ENCODE measurements around the gene PLCB4. TPM values are rescaled to one million over a fixed set of nuclear protein-coding genes. Genes with fewer than 3 reads are reported as not detected.

PLCB4 gene
- polyA plus RNA-seq, 1 of the 3 experiments (the other 2 are of a cell fraction): 5.5 TPM

GRCh38 chr20:9375221-9375681 lies 306.4 kb downstream of the PLCB4 start:
- H3K4me3 ChIP-seq (ENCODE audit: low read depth in 2 of 2, low read length in 1 of 2): no peak overlapping the region
- POLR2A ChIA-PET: no interaction called here
- WGBS (ENCODE audit: low lambda C conversion rate): 100% methylated on average over 1 of the region's 1 CpG
- H3K27me3 ChIP-seq (ENCODE audit: insufficient read depth): no peaks in the 10 kb centered on the region
- no peak overlapping the region for H3K9ac ChIP-seq
- H3K27ac ChIP-seq (ENCODE audit: low read depth in 2 of 2, low read length in 1 of 2): no peak overlapping the region
- DNase-seq: no peak
- no peak for TF ChIP-seq MAX (IDR thresholded peaks at IDR 0.05; ENCODE audit: low read depth)
- TF ChIP-seq CTCF (IDR thresholded peaks at IDR 0.05): no peak
- TF ChIP-seq RXRA (IDR thresholded peaks at IDR 0.05; ENCODE audit: borderline replicate concordance, low read depth): no peak
- TF ChIP-seq REST (IDR thresholded peaks at IDR 0.05; ENCODE audit: low read depth, low read length): no peak
- TF ChIP-seq ELF1 (IDR thresholded peaks at IDR 0.05): no peak
- TF ChIP-seq SIN3A (IDR thresholded peaks at IDR 0.05; ENCODE audit: borderline replicate concordance, low read depth, low read length): no peak
- TF ChIP-seq CHD2 (IDR thresholded peaks at IDR 0.05; ENCODE audit: low read length, partially characterized antibody): no peak
- no peak for TF ChIP-seq FOXJ3 (CRISPR knock-in tag; IDR thresholded peaks at IDR 0.05)
- no peak for TF ChIP-seq RCOR1 (IDR thresholded peaks at IDR 0.05; ENCODE audit: low read length)
- no peak for TF ChIP-seq YY1 (IDR thresholded peaks at IDR 0.05; ENCODE audit: low read depth)
- TF ChIP-seq MXI1 (IDR thresholded peaks at IDR 0.05; ENCODE audit: low read depth, low read length): no peak
- no peak for TF ChIP-seq GATA2 (CRISPR knock-in tag; IDR thresholded peaks at IDR 0.05)
- no peak for TF ChIP-seq GABPA (IDR thresholded peaks at IDR 0.05; ENCODE audit: low read depth)
- no peak for TF ChIP-seq TCF12 (IDR thresholded peaks at IDR 0.05)
- TF ChIP-seq FOSL2 (IDR thresholded peaks at IDR 0.05; ENCODE audit: borderline replicate concordance, low read depth): no peak
- H3K79me2 ChIP-seq (ENCODE audit: insufficient read depth): no peaks in the 10 kb centered on the region
- CTCF ChIA-PET: interaction anchor here (1.0 to 1.3 kb wide), 2 partner anchors 16 to 615 kb away, joined by 3 to 5 read pairs; no protein-coding TSS in a partner anchor
- no peaks in the 10 kb centered on the region for H3K9me3 ChIP-seq
- H3K4me2 ChIP-seq: no peak overlapping the region
- no peaks in the 10 kb centered on the region for H3K9me2 ChIP-seq
- H3F3A ChIP-seq (replicated peaks; ENCODE audit: insufficient read depth): no peaks in the 10 kb centered on the region
- H3K4me1 ChIP-seq (ENCODE audit: control insufficient read depth in 1 of 2, insufficient read depth in 2 of 2, low read depth in 1 of 2, low read length in 1 of 2): no peaks in the 10 kb centered on the region; a peak in 1 of 4 replicates
- H3K36me3 ChIP-seq (replicated peaks in 1 of 2; ENCODE audit: control insufficient read depth in 1 of 2, insufficient read depth in 2 of 2, low read length in 1 of 2): peaks cover 10 to 22% of the 10 kb centered on the region in 2 experiments
- no peak overlapping the region for H2AFZ ChIP-seq (ENCODE audit: low read depth)
- H4K20me1 ChIP-seq (ENCODE audit: insufficient read depth): no peaks in the 10 kb centered on the region

Measured in SK-N-SH (cell line).